Testis (tissue), 2 donors: ENCODE data around the gene NUP98.

Experiments used
- POLR2A ChIP-seq: fragments of 450-650 bp; IDR thresholded peaks from one replicate; pipeline ENCODE4 v1.6.1; 2017; ENCODE audit warnings: antibody characterized with exemption, mild to moderate bottlenecking, moderate library complexity
- TF ChIP-seq, protein P1 (sequence below), 3 experiments: fragments of 450-650 bp in 2 of 3; fragments of 200-600 bp in 1 of 3; sonication (generic) in 1 of 3; IDR thresholded peaks; one replicate each; pipeline ENCODE4 v1.5.1; 2016 to 2019; ENCODE audit warnings: antibody characterized with exemption in 3 of 3, mild to moderate bottlenecking in 2 of 3, moderate library complexity in 1 of 3

GRCh38 chr11:3823762-3824506 is 26.6 kb upstream of the NUP98 start:
- TF ChIP-seq, protein P1, sequence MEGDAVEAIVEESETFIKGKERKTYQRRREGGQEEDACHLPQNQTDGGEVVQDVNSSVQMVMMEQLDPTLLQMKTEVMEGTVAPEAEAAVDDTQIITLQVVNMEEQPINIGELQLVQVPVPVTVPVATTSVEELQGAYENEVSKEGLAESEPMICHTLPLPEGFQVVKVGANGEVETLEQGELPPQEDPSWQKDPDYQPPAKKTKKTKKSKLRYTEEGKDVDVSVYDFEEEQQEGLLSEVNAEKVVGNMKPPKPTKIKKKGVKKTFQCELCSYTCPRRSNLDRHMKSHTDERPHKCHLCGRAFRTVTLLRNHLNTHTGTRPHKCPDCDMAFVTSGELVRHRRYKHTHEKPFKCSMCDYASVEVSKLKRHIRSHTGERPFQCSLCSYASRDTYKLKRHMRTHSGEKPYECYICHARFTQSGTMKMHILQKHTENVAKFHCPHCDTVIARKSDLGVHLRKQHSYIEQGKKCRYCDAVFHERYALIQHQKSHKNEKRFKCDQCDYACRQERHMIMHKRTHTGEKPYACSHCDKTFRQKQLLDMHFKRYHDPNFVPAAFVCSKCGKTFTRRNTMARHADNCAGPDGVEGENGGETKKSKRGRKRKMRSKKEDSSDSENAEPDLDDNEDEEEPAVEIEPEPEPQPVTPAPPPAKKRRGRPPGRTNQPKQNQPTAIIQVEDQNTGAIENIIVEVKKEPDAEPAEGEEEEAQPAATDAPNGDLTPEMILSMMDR (IDR thresholded peaks at IDR 0.05), result no peak
- TF ChIP-seq POLR2A, result no peak
